ENCODE measurements around the gene INPP4A. TPM values are rescaled to one million over a fixed set of nuclear protein-coding genes. Genes with fewer than 3 reads are reported as not detected.

The INPP4A gene
- total and polyA plus RNA-seq, 2 donors (not counting 3 experiments of a cell fraction or from before 2014, with no cell fraction given), result 14.9 to 28.8 TPM

DNA sequence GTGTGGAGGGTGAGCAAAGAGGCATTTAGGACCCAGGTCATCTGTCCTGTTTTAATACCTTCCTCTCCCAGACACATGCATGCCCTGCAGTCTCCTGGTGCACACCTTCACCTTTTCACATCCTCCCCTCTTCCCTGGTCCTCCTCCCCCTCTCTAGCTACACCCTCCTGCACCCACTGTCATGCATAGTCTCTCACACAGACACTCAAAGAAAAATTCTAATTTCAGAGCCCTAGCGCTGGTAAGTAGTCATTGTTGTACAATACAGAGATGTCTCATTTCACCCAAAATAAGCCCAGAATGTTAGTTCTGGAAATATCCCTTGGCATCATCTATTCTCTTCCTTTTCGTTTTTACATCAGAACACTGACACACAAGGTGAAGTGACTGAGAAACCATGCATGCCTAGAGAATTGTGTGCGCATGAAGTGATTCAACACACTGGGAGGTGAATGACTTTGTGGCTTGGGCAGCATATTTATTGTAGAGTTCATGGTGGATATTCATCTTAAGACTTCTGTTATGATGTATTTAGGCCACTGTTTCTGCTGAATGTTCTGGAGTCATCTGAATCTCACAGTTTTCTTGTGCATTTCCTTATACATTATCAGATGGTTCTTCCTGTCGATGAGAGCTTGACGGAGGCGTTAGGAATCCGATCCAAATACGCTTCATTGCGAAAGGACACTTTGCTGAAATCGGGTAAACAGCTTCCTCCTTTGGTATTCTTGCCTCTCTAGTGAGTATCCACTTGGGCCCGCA, 93.8 kb downstream of the INPP4A start:
- Histone ChIP-seq H3K36me3 (ENCODE audit: control insufficient read depth in 2 of 2, extremely low read depth in 1 of 2, insufficient read depth in 2 of 2, low read length in 2 of 2) (peaks cover 4 to 15% of the 10 kb centered on the region in 2 experiments), H3K27ac (ENCODE audit: insufficient read depth, low read depth, low read length) (no peak overlapping the region), H3K4me2 (ENCODE audit: insufficient read depth, low read length) (no peak overlapping the region), H3K4me3 (replicated peaks in 1 of 3; ENCODE audit: insufficient read depth in 1 of 3, low read depth in 1 of 3, low read length in 3 of 3) (no peak overlapping the region), H3K9me1 (replicated peaks; ENCODE audit: control insufficient read depth, extremely low read depth, insufficient read depth, low read length) (no peaks in the 10 kb centered on the region), H3K27me3 (ENCODE audit: control insufficient read depth in 2 of 2, insufficient read depth in 2 of 2, low read length in 2 of 2) (no peaks in the 10 kb centered on the region), H3K4me1 (ENCODE audit: control insufficient read depth, extremely low read depth, insufficient read depth, low read length) (no peaks in the 10 kb centered on the region), H3K79me2 (ENCODE audit: control insufficient read depth, insufficient read depth, low read length) (no peaks in the 10 kb centered on the region), H4K20me1 (replicated peaks; ENCODE audit: control insufficient read depth, extremely low read depth, insufficient read depth, low read length) (no peaks in the 10 kb centered on the region), H2AFZ (ENCODE audit: low read depth, low read length) (no peak overlapping the region), H3K9me3 (replicated peaks; ENCODE audit: control insufficient read depth, insufficient read depth, low read length) (no peaks in the 10 kb centered on the region), H3K9ac (replicated peaks; ENCODE audit: extremely low read depth, insufficient read depth, low read length) (no peak overlapping the region)
- dilution Hi-C loops (cut with MboI; ENCODE audit: extremely low pct_ligation_motif_present, low sequenced_read_pairs) (no loop called here), intact Hi-C loops (cut with micrococcal nuclease) (no loop called here)
- ChIA-PET POLR2A (no interaction called here), CTCF (no interaction called here)
- BruUV-seq (replicated peaks), result no TSS peak
- FAIRE-seq (no peak), DNase-seq (ENCODE audit: low read depth, low spot score) (no peak)
- TF ChIP-seq GATA2 (IDR thresholded peaks at IDR 0.05; ENCODE audit: insufficient read depth, insufficient read length, low read depth, low read length), result no peak
- TF ChIP-seq, protein P1, sequence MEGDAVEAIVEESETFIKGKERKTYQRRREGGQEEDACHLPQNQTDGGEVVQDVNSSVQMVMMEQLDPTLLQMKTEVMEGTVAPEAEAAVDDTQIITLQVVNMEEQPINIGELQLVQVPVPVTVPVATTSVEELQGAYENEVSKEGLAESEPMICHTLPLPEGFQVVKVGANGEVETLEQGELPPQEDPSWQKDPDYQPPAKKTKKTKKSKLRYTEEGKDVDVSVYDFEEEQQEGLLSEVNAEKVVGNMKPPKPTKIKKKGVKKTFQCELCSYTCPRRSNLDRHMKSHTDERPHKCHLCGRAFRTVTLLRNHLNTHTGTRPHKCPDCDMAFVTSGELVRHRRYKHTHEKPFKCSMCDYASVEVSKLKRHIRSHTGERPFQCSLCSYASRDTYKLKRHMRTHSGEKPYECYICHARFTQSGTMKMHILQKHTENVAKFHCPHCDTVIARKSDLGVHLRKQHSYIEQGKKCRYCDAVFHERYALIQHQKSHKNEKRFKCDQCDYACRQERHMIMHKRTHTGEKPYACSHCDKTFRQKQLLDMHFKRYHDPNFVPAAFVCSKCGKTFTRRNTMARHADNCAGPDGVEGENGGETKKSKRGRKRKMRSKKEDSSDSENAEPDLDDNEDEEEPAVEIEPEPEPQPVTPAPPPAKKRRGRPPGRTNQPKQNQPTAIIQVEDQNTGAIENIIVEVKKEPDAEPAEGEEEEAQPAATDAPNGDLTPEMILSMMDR (IDR thresholded peaks at IDR 0.05; ENCODE audit: extremely low read depth in 1 of 2, insufficient read depth in 1 of 2, low read depth in 1 of 2, low read length in 2 of 2), result no peak
- no peak for TF ChIP-seq POLR2AphosphoS5 (IDR thresholded peaks at IDR 0.05; ENCODE audit: insufficient read depth, low read depth, low read length)
- no peak for TF ChIP-seq JUN (IDR thresholded peaks at IDR 0.05; ENCODE audit: borderline replicate concordance, insufficient read depth, insufficient read length, low read depth)
- TF ChIP-seq POLR2A (IDR thresholded peaks at IDR 0.05; ENCODE audit: low read depth, low read length), result no peak

Measured in endothelial cell of umbilical vein (primary cell).